ENCODE data around the gene PTPRD. TPM values are rescaled to one million over a fixed set of nuclear protein-coding genes. Genes with fewer than 3 reads are reported as not detected.

PTPRD gene
- total and polyA plus RNA-seq, 2 of the 4 experiments (the other 2 are of a cell fraction) = 0.07 to 0.18 TPM

DNA sequence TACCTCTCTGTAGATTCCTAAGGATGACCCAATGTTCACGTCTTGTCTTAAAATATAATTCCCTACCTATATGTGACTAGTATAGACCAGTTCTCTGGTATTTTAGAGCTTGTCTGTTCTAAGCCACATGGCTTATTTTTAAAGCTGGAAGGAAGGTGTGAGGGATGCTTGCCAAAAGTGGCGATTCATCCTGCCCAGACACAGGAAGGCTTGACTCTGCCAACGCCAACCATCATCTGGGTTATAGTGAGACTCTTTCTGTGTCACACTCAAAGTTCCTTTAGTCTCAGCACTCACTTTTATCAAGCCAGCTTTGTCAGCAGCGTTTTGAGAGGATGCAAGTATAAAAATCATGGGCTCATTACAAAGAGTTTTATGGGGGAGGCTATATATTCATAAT, 500.0 kb downstream of the PTPRD start:
- Histone ChIP-seq H2BK20ac (ENCODE audit: low read depth, low read length) (no peak overlapping the region), H3K14ac (replicated peaks; ENCODE audit: low read depth, low read length) (no peak overlapping the region), H3K4me1 (ENCODE audit: control insufficient read depth, insufficient read depth, low read length) (no peaks in the 10 kb centered on the region), H2BK120ac (ENCODE audit: low read depth, low read length) (no peak overlapping the region), H4K91ac (ENCODE audit: insufficient read depth, low read depth, low read length) (no peak overlapping the region), H3K23ac (ENCODE audit: low read depth, low read length) (no peak overlapping the region), H2BK5ac (ENCODE audit: low read depth, low read length, poor library complexity, severe bottlenecking) (no peak overlapping the region), H3K9me1 (ENCODE audit: insufficient read depth, low read length) (no peaks in the 10 kb centered on the region), H3K56ac (ENCODE audit: extremely low read depth, insufficient read depth, low read length) (no peak overlapping the region), H2AFZ (replicated peaks; ENCODE audit: low read length, poor library complexity) (no peak overlapping the region), H4K5ac (ENCODE audit: low read depth, low read length) (no peak overlapping the region), H2BK15ac (ENCODE audit: low read depth, low read length) (no peak overlapping the region), H2AK5ac (ENCODE audit: low read depth, low read length) (no peak overlapping the region), H3K27ac (ENCODE audit: insufficient read depth, low read length) (no peak overlapping the region), H3K4me3 (ENCODE audit: insufficient read depth, low read depth, low read length) (no peak overlapping the region), H3K9me3 (ENCODE audit: control insufficient read depth, insufficient read depth, low read length) (no peaks in the 10 kb centered on the region; the same call in 1 of the 2 replicates), H4K20me1 (ENCODE audit: insufficient read depth, low read length) (no peaks in the 10 kb centered on the region), H3K4ac (ENCODE audit: low read depth, low read length) (no peak overlapping the region), H3K9ac (ENCODE audit: low read depth, low read length) (no peak overlapping the region), H3K4me2 (ENCODE audit: low read depth, low read length) (no peak overlapping the region), H3K79me1 (ENCODE audit: low read depth in 1 of 2, low read length in 2 of 2) (no peaks in the 10 kb centered on the region), H3K27me3 (ENCODE audit: control insufficient read depth, insufficient read depth, low read length) (no peaks in the 10 kb centered on the region), H3K18ac (ENCODE audit: low read depth, low read length) (no peak overlapping the region), H4K8ac (ENCODE audit: low read depth in 2 of 2, low read length in 2 of 2) (no peak overlapping the region), H2AK9ac (replicated peaks; ENCODE audit: low read depth, low read length, poor library complexity) (no peak overlapping the region), H3K36me3 (ENCODE audit: control insufficient read depth, insufficient read depth, low read length) (no peaks in the 10 kb centered on the region)
- no peak for ATAC-seq (ENCODE audit: low read depth)
- no CpG with 5 or more reads among the region's 4 CpGs for whole genome bisulfite sequencing, 2 experiments (ENCODE audit: extremely low coverage in 2 of 2, insufficient read length in 1 of 2)
- no peak for DNase-seq
- CTCF ChIA-PET = no interaction called here
- BruUV-seq (replicated peaks) = no TSS peak
- intact Hi-C loops (cut with micrococcal nuclease) = no loop called here
- dilution Hi-C loops (cut with HindIII; ENCODE audit: low sequenced_read_pairs, unreplicated experiment) = no loop called here
- no peak for TF ChIP-seq CEBPB (IDR thresholded peaks at IDR 0.05; ENCODE audit: low read depth, low read length)
- no peak for TF ChIP-seq MAZ (IDR thresholded peaks at IDR 0.05; ENCODE audit: borderline replicate concordance, low read depth, low read length)
- TF ChIP-seq ELK1 (IDR thresholded peaks at IDR 0.05; ENCODE audit: borderline replicate concordance, low read depth, low read length) = no peak
- no peak for TF ChIP-seq RCOR1 (IDR thresholded peaks at IDR 0.05; ENCODE audit: insufficient replicate concordance, low read length)
- TF ChIP-seq SMC3 (IDR thresholded peaks at IDR 0.05; ENCODE audit: low read depth, low read length) = no peak
- no peak for TF ChIP-seq MAFK (IDR thresholded peaks at IDR 0.05; ENCODE audit: low read depth, low read length)
- TF ChIP-seq BHLHE40 (IDR thresholded peaks at IDR 0.05; ENCODE audit: low read depth, low read length) = no peak
- TF ChIP-seq, protein P1, sequence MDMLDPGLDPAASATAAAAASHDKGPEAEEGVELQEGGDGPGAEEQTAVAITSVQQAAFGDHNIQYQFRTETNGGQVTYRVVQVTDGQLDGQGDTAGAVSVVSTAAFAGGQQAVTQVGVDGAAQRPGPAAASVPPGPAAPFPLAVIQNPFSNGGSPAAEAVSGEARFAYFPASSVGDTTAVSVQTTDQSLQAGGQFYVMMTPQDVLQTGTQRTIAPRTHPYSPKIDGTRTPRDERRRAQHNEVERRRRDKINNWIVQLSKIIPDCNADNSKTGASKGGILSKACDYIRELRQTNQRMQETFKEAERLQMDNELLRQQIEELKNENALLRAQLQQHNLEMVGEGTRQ (IDR thresholded peaks at IDR 0.05; ENCODE audit: low read depth, low read length) = no peak
- no peak for TF ChIP-seq CHD1 (IDR thresholded peaks at IDR 0.05; ENCODE audit: low read depth, low read length)
- in situ Hi-C loops (cut with MboI; ENCODE audit: low sequenced_read_pairs) = no loop called here
- POLR2A ChIA-PET (ENCODE audit: unreplicated experiment) = no interaction called here
